22Rv1 (cell line): Measurements from ENCODE around the gene TACC2.

Source experiments
- H3K27ac ChIP-seq: fragments of 450-650 bp; 2 replicates; pipeline ENCODE4 v1.5.1; 2017
- ZFX ChIP-seq: fragments of 450-650 bp; IDR thresholded peaks from 2 replicates; pipeline ENCODE4 v1.6.1; 2017; ENCODE audit warnings: antibody characterized with exemption, borderline replicate concordance
- TF ChIP-seq, protein P1 (sequence below): fragments of 450-650 bp; IDR thresholded peaks from 2 replicates; pipeline ENCODE4 v1.5.1; 2017; ENCODE audit warnings: mild to moderate bottlenecking

TACC2 gene

DNA sequence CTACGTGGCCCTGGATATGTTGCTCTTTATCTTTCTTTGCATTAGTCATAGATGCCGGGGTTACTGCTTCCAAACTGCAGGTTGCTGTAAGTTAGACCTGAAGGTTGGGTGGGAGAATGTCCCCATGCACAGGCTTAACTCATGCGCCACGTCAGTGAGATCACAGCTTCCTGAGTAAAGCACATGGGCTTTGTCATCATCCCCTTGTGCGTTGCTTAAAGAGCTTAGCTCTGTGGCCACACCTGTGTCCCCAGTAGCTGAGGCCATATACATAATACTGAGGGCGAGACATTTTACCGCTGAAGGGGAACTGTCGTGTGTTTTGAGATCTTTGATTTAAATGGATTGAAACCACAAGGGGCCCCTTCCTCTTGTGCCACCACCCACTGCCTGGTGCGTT, 236.4 kb downstream of the TACC2 start:
- no peak overlapping the region for H3K27ac ChIP-seq
- TF ChIP-seq, protein P1, sequence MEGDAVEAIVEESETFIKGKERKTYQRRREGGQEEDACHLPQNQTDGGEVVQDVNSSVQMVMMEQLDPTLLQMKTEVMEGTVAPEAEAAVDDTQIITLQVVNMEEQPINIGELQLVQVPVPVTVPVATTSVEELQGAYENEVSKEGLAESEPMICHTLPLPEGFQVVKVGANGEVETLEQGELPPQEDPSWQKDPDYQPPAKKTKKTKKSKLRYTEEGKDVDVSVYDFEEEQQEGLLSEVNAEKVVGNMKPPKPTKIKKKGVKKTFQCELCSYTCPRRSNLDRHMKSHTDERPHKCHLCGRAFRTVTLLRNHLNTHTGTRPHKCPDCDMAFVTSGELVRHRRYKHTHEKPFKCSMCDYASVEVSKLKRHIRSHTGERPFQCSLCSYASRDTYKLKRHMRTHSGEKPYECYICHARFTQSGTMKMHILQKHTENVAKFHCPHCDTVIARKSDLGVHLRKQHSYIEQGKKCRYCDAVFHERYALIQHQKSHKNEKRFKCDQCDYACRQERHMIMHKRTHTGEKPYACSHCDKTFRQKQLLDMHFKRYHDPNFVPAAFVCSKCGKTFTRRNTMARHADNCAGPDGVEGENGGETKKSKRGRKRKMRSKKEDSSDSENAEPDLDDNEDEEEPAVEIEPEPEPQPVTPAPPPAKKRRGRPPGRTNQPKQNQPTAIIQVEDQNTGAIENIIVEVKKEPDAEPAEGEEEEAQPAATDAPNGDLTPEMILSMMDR, result no peak
- TF ChIP-seq ZFX, result no peak

DNA sequence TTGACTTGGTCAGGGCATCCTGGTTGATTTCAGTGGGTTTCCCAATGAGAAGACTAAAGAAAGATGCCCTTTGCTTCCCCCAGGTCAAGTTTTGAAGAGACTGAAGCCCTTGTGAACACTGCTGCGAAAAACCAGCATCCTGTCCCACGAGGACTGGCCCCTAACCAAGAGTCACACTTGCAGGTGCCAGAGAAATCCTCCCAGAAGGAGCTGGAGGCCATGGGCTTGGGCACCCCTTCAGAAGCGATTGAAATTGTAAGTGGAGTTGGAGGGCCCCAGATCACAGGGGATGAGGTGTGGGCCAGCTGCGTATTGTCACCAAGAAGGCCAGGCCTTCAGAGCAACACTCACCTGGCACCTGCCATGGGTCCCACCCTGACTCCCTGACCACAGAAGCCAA, 238.8 kb downstream of the TACC2 start:
- TF ChIP-seq ZFX, result no peak
- TF ChIP-seq, protein P1, result no peak
- no peak overlapping the region for H3K27ac ChIP-seq

DNA sequence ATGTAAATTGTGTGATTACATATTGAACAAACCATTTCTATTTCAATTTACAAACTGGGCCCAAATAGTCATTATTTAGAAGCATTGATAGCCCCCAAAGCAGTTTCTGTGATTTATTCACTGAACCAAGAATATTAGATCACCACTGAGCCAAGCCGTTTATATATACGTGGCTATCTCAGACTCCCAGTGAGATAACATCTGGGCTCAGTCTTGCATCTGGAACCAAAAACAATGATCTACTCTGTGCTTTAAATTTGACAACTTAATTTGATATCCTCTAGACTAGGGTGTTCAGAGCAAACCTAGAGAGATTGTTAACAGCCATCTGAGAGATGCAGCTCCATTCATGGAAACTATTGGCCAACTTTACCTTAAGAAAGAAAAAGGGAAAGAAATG, 240.7 kb downstream of the TACC2 start:
- H3K27ac ChIP-seq, result no peak overlapping the region
- TF ChIP-seq ZFX, result no peak
- TF ChIP-seq, protein P1, result no peak

DNA sequence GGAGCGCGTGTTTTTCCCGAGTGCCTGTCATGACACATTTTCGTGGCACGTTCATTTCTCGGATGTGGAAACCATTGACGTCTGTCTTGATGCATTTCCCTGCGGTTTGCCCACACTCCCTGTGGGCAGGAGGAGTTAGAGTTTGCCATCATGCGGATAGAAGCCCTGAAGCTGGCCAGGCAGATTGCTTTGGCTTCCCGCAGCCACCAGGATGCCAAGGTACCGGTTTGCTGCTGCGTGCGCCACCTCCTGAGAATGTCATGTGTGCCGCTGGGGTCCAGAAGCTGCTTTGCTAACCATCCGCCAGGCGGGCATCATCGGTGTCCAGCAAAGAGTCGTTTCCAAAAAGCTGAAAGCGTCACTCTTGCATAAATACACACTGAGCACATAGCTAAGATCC, 241.3 kb downstream of the TACC2 start:
- no peak for TF ChIP-seq ZFX
- TF ChIP-seq, protein P1, result no peak
- no peak overlapping the region for H3K27ac ChIP-seq

DNA sequence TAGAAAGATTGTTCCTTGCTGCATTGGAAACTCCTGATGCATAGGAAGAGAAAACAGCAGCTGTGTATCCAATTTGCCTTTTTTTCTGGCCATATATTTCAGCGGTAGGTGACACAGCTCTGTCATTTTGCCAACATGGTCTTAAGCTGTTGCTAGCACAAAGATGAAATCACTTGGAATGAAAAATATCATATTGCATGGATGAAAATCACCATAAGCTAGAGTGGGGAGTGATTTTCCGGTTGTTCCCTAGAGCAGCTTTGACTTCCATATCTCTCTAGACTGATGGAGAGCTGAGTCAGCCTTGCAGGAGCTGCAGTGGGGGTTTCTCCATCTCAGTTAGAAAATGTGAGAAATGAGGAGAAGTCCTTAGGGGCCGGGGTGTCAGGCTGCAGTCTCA, 243.8 kb downstream of the TACC2 start:
- no peak for TF ChIP-seq ZFX
- TF ChIP-seq, protein P1, result no peak
- H3K27ac ChIP-seq, result no peak overlapping the region

DNA sequence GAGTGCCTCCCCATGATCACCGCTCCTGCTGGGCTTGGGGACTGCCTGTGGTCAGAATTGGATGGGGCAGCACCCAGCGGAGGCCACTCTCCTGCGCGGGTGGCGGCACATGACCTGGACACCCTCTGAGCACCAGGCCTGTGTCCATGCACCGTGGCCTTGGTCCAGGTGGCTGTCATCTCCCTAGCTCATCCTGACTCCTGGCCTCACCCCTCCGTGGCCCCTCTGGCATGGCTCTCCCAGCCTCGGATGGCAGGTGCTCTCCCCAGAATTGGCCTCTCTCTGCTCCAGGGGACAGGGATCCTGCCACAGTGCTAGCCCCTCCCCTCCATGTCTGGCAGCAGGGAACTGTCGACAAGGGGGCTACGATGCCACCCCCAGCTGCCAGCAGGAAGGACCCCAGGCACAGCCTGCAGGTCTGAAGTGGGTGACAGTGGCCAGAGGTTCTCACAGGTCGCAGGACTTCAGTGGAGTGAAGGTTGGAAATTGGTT, 244.9 kb downstream of the TACC2 start:
- TF ChIP-seq, protein P1, result no peak
- no peak for TF ChIP-seq ZFX
- H3K27ac ChIP-seq, result no peak overlapping the region

DNA sequence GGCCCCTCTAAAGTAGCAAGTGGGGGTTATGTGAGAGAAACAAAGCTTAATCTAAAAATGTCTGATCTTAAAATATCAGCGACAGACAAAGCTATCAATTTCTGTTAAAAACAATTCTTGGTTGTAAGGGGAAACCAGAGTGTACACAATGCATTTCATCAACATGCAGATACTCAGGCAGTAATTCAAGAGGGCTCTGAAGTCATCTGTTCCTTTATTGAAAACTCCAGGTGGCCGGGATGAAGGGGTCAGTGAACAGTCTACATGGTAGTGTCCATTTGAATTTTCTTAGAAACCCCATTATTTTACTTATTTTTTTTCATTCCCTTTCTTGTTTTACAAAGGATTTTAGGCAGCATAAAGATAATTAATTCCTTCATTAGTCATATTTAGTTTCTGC, 245.5 kb downstream of the TACC2 start:
- no peak overlapping the region for H3K27ac ChIP-seq
- TF ChIP-seq, protein P1, result no peak
- no peak for TF ChIP-seq ZFX
